Activated T-helper 1 cell treated with Interleukin-2 at 50 U/mL for 16 hours (primary cell): ENCODE results near the gene PTGR3.

Source experiments
- DNase-seq: peaks from one replicate; pipeline ENCODE4 v3.0.0-alpha.2; 2020; ENCODE audit warnings: low read depth

PTGR3 gene

DNA sequence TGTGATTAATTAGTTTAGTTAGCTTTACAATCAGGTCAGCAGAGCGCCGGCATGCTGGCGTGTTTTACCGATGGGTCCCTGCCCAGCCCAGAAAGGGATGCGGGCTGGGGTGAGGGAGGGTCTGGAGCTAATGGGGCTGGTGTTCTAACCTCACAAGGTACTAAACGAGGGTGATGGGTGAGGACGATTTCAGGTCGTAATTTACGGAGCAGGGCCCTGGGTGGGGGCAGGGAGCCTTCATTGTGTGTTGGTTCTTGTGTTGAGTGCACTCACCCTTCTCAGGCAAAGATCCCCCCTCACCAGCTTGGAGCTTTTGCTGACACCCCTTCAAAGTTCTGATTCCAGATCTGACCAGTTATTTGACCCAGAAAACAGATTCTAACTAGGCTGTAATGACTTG is 39.5 kb downstream of the PTGR3 start:
- no peak for DNase-seq

- no peak for DNase-seq
Observed at GRCh38 chr18:75168619-75169018, 40.3 kb downstream of the PTGR3 start.

DNA sequence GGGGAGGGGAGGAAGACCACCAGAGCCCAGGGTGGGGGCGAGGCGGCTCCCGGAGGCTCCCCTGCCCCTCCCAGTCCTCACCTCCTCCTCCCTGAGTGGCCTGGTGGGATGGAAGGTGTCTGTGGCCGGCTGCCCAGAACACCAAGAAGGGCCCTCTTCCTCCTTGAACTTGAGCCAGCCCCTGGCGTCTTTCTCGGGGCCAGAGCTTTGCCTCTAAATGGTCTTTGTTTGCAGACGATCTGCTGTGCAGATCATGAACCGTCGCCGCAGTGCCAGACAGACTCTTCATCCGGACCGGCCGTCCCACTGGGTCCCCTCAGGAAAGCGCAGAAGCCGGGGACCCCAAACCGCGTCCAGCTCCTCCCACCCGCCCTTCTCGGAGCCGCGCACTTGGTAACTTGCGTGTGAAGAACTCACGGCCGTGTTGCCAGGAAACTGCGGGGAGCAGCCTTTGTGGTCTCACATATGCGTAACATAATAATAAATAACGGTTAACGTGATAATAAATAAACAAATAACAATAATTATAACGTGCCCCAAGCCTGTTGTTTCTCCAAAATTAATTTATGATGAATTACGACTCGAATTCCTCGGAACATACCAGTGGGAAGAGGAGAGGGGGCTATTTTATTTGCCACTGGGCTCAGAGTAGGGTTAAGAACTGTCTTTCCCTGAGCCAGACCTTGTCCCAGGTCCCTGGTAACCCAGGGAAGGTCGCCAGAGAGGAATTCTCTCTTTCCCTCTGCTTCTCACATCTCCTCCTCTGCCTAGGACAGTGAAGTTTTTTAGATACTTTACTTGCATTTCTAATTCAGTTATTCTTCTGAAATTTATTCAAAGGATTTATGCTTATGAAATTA is 41.0 kb downstream of the PTGR3 start:
- no peak for DNase-seq

- no peak for DNase-seq
Observed at GRCh38 chr18:75167137-75167536, 41.8 kb downstream of the PTGR3 start.

DNA sequence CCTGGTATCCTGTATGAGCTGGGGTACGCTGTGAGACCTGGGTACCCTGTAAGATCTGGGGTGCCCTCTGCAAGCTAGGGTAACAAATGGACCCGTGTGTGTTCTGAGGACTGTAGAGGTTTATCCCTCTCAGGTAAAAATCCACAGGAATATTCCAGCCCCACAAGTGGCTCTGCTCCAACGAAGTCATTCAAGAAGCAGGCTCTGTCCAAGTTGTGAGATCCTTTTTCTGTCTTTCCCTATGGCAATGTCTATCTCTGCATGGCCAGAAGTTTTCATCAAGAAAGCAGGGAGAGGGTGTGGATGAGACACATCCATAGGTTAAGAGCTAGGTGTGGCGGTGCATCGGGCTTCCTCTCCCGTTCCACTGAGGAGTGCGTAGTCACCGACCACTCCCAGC is 43.0 kb downstream of the PTGR3 start:
- no peak for DNase-seq

DNA sequence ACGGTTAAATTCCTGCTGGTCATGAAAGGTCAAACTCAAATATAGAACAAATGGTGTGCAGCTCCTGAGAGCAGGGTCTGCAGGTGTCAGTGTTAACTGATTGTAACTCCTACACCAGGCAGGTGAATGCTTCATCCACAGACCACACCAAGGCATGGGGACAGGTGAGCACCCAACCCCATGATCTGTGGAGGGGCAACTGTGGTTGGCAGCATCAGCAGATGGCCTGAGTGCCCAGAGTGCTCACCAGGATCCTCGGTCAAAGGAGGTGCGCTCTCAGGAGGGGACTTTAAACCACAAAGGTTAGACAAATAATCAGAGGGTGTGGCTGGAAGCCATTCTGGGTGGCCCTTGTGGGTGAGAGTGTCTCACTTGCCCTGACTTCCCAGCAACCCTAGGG is 44.5 kb downstream of the PTGR3 start:
- no peak for DNase-seq

DNA sequence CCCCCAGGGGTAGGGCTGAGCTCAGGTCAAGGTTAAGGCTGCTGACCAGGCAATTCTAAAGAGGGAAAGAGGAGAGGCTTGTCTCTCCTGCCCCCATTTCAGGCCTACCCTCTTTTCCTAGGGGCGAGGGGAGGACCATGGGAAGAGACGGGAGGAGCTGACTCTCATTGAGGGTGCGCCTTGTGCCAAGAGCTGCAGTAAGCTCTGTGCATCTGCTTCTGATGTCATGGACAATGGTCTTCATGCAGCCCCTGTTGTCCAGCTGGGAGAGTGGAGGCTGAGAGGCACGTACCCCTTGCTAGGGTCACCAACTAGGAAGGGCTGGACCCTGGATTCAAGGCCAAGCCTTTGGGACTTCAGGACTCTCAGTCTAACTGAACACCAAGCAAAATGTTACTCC is 45.2 kb downstream of the PTGR3 start:
- DNase-seq: no peak

GRCh38 chr18:75162978-75163377 is 46.0 kb downstream of the PTGR3 start:
- DNase-seq: no peak

- no peak for DNase-seq
Observed at GRCh38 chr18:75162467-75162866, 46.5 kb downstream of the PTGR3 start.

DNA sequence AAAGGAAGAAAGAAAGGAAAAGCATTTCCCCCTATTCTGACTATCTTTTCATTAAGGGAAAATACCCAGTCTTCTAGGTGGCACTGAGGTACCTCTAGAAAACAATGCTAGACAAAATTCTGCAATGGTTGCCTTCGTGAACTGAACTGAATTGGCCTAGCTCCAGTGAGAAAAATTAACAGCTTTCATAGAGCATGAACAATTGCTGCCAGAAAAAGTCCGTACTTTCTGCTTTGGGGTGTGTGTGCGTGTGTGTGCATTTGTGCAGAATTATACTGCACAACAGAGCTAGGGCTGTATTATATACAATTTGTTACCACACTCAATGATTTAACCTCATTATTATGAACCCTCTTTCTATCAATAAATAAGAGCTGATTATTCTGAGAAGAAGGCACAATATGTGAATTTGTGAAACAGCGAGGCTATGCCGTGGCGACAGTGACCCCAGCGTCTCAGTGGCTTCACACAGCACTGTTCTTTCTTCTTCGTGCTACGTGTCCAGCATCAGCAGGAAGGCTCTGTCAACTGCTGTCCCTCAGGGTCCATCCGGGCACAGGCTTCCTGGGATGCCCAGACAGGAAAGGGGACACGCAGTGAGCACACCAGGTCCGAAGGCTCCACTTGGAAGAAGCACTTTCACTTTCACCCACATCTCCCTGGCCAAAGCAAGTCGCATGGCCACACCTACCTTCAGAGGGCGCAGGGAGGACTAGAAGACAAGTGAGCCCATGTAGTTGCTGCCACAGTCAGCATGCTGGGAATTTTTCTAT is 47.5 kb downstream of the PTGR3 start:
- DNase-seq: no peak

DNA sequence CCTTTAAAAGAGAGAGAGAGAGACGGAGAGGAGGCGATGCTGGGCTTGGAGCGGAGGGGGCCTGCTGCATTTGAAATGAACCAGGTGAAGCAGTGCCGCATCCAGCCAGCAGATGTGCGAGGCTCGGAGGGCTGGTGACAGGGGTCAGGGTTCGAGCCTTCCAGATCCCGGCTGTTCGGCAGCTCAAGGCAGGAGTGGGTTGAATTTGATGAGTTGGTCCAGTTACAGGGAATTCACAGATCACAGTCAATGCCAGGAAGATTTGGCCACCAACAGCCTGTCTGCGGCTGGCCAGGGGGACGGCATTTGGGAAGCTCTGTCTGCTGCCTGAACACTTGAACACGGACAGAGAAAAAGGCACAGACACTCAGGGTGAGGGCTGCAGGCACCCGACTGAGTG is 48.6 kb downstream of the PTGR3 start:
- DNase-seq: no peak

- no peak for DNase-seq
Observed at GRCh38 chr18:75159646-75160356, 49.1 kb downstream of the PTGR3 start.

GRCh38 chr18:75159238-75159518 is 49.8 kb downstream of the PTGR3 start:
- no peak for DNase-seq
